Measurements from ENCODE around the gene TIAM2.

- TF ChIP-seq POLR2A (IDR thresholded peaks at IDR 0.05; ENCODE audit: low read depth, low read length) (no peak), TAF1 (IDR thresholded peaks at IDR 0.05; ENCODE audit: borderline replicate concordance, low read depth, low read length) (no peak)
Measured at GRCh38 chr6:155187994-155188706, 193.0 kb downstream of the TIAM2 start.

Measured in GM12892 (cell line).